Tibial nerve (tissue), 4 donors: Measurements from ENCODE around the gene RHOBTB3. TPM values are rescaled to one million over a fixed set of nuclear protein-coding genes. Genes with fewer than 3 reads are reported as not detected.
A peak's percentile ranks its signal among the peaks of the same experiment; 100 is the strongest.
"Not testable (repeated sequence)": the region's sequence is repeated elsewhere in the genome, so short reads cannot be mapped to it uniquely, and the experiment has no call there.

Experiments
- DNase-seq, 2 donors: peaks; one replicate each; pipeline ENCODE4 v3.0.0-alpha.2; 2019; ENCODE audit warnings: low spot score in 2 of 2
- H3K27ac ChIP-seq, 4 donors: fragments of 200-600 bp; sonication (generic) in 3 of 4; one replicate each; pipeline ENCODE4 v1.5.1; 2017 to 2019; ENCODE audit warnings: mild to moderate bottlenecking in 1 of 4
- H3K27me3 ChIP-seq, 2 donors: fragments of 200-600 bp; sonication (generic) in 1 of 2; one replicate each; pipeline versions ENCODE4 v1.5.1 to v1.6.0; 2017 to 2019
- H3K36me3 ChIP-seq, 3 donors: fragments of 200-600 bp; sonication (generic); one replicate each; pipeline ENCODE4 v1.5.1; 2018 to 2019
- H3K4me1 ChIP-seq, 4 donors: fragments of 200-600 bp; sonication (generic) in 3 of 4; one replicate each; pipeline ENCODE4 v1.5.1; 2017 to 2019
- H3K4me3 ChIP-seq, 4 donors: fragments of 200-600 bp; sonication (generic) in 3 of 4; one replicate each; pipeline ENCODE4 v1.5.1; 2017 to 2019; ENCODE audit warnings: mild to moderate bottlenecking in 1 of 4, moderate library complexity in 1 of 4
- H3K9me3 ChIP-seq, 4 donors: fragments of 200-600 bp; sonication (generic) in 3 of 4; one replicate each; pipeline ENCODE4 v1.5.1; 2017 to 2019
- EP300 ChIP-seq, 2 donors: sonication (generic); formaldehyde crosslinking; IDR thresholded peaks; one replicate each; pipeline ENCODE4 v1.6.1; 2017; ENCODE audit warnings: antibody characterized with exemption in 2 of 2, mild to moderate bottlenecking in 1 of 2
- POLR2A ChIP-seq, 2 donors: fragments of 450-650 bp; IDR thresholded peaks; one replicate each; pipeline ENCODE4 v1.6.1; 2017; ENCODE audit warnings: antibody characterized with exemption in 2 of 2, mild to moderate bottlenecking in 2 of 2, moderate library complexity in 2 of 2
- WGBS, 2 donors: methylation state at CpG; one replicate each; pipeline ENCODE4 v1.1.5; 2018; 5-methylcytosine and 5-hydroxymethylcytosine counted together
- total RNA-seq, 4 donors: library from RNA; depleted of rRNA; stranded (reverse); fragments of >200 nt; gene quantifications; one replicate each; pipeline ENCODE4 v1.1.0, GENCODE V29; 2016
- TF ChIP-seq, protein P1 (sequence below), 5 experiments: fragments of 200-600 bp in 3 of 5; fragments of 450-650 bp in 2 of 5; sonication (generic) in 3 of 5; IDR thresholded peaks; one replicate each; pipeline ENCODE4 v1.5.1; 2016 to 2019; ENCODE audit warnings: antibody characterized with exemption in 5 of 5, mild to moderate bottlenecking in 3 of 5, moderate library complexity in 2 of 5

The RHOBTB3 gene
- total RNA-seq, 4 donors from 2014 or later, result 130 to 219 (median 195) TPM

DNA sequence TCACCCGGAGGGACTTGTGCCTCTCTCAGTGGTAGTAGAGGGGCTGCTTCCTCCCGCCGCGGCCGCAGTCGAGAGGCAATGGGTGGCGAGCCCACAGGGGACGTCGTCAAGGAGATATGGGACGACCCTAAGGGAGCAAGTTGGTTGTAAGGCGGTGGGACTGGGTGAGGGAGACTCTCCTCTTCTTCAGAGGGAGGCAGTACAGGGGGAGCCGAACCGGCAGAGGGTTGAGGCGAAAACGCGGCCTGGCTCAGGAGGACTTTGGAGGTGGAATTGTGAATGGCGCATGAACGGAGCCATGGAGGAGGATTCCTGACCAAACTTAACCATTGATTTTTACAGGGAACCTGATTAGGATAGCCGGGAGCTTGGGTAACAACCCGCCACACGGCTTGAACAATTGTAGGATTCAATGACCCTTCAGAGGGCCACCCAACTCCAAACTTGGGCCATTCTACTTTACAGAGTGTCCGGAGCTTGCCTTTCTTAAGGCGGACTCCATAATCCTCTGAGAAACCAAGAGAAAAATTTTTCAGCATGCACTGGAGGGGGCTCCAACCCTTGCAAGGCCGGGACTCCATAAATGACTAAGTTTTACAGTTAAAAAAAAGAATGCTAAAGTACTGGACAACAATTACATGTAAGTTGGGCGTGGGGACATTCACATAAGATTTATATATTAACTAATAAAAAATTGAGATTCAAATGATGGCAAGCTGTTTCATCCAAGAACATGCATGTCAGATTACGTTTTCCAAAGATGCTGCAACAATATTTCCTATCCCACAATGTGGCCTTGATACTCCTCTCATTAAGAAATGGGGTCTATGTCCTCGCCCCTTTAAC lies 19.4 kb upstream of the RHOBTB3 start:
- DNase-seq, result no peak
- 90 to 92% methylated on average over 27 of the region's 27 CpGs for WGBS, 2 donors
- H3K27me3 ChIP-seq, result no peaks in the 10 kb centered on the region

DNA sequence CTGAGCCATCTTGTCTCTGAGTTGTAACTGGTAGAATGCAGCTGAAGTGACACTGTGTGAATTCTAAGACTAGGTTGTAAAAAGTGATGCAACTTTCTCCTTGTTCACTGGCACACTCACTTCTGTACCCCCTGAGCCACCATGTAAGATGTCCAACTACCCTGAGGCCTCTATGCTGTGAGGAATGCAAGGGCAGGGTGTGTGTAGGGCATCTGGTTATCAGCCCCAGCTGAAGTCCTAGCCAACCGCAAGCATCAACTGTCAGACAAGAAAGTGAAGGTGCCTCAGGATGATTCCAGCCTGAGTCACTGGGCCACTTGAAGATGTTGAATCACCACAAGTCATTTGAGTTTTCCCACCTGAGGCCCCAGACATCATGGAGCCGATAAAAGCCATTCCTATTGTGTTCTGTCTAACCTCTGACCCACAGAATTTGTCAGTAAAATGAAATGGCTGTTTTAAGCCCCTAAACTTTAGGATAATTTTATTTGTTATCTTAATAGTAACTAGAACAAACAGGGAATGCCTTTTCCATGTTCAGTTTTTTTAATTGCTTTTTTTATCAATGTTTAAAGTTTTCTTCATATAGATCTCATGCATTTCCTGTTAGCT lies 18.7 kb upstream of the RHOBTB3 start:
- Histone ChIP-seq H3K36me3 (no peaks in the 10 kb centered on the region), H3K9me3 (no peaks in the 10 kb centered on the region), H3K4me1 (peaks cover 0 to 8% (median 0%) of the 10 kb centered on the region in 4 donors), H3K27me3 (no peaks in the 10 kb centered on the region), H3K27ac (no peak overlapping the region), H3K4me3 (no peak overlapping the region)
- WGBS, 2 donors, result 79 to 86% methylated on average over 2 of the region's 2 CpGs
- no peak for DNase-seq
- TF ChIP-seq EP300 (IDR thresholded peaks at IDR 0.05) (no peak), POLR2A (IDR thresholded peaks at IDR 0.05) (no peak)
- TF ChIP-seq, protein P1, sequence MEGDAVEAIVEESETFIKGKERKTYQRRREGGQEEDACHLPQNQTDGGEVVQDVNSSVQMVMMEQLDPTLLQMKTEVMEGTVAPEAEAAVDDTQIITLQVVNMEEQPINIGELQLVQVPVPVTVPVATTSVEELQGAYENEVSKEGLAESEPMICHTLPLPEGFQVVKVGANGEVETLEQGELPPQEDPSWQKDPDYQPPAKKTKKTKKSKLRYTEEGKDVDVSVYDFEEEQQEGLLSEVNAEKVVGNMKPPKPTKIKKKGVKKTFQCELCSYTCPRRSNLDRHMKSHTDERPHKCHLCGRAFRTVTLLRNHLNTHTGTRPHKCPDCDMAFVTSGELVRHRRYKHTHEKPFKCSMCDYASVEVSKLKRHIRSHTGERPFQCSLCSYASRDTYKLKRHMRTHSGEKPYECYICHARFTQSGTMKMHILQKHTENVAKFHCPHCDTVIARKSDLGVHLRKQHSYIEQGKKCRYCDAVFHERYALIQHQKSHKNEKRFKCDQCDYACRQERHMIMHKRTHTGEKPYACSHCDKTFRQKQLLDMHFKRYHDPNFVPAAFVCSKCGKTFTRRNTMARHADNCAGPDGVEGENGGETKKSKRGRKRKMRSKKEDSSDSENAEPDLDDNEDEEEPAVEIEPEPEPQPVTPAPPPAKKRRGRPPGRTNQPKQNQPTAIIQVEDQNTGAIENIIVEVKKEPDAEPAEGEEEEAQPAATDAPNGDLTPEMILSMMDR (IDR thresholded peaks at IDR 0.05), result no peak

More for the DNA sequence above, 19.4 kb upstream of the RHOBTB3 start:
- Histone ChIP-seq H3K4me1 (peaks cover 0 to 8% (median 0%) of the 10 kb centered on the region in 4 donors), H3K27ac (no peak overlapping the region), H3K4me3 (no peak overlapping the region), H3K9me3 (no peaks in the 10 kb centered on the region), H3K36me3 (no peaks in the 10 kb centered on the region)
- TF ChIP-seq, protein P1 (IDR thresholded peaks at IDR 0.05), result no peak
- no peak for TF ChIP-seq POLR2A (IDR thresholded peaks at IDR 0.05)
- TF ChIP-seq EP300 (IDR thresholded peaks at IDR 0.05), result no peak

DNA sequence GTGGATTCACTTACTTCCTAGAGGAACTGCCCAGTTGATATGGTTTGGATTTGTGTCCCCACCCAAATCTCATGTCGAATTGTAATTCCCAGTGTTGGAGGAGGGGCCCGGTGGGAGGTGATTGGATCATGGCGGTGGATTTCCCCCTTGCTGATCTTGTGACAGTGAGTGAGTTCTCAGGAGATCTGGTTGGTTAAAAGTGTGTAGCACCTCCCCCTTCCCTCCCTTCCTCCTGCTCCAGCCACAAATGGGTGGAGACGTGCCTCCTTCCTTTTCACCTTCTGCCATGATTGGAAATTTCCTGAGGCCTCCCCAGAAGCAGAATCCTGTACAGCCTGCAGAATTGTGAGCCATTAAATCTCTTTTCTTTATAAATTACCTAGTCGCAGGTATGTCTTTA lies 17.9 kb upstream of the RHOBTB3 start:
- H3K9me3 ChIP-seq, DNase-seq, H3K4me3 ChIP-seq, H3K27me3 ChIP-seq, H3K36me3 ChIP-seq, H3K27ac ChIP-seq, H3K4me1 ChIP-seq: not testable (repeated sequence)
- WGBS, 2 donors, result 88 to 94% methylated on average over 5 of the region's 5 CpGs

- Histone ChIP-seq H3K36me3 (no peaks in the 10 kb centered on the region), H3K9me3 (no peaks in the 10 kb centered on the region), H3K4me3 (no peak overlapping the region), H3K4me1 (peaks cover 0 to 8% (median 0%) of the 10 kb centered on the region in 4 donors), H3K27ac (no peak overlapping the region), H3K27me3 (no peaks in the 10 kb centered on the region)
- 90 to 94% methylated on average over 4 of the region's 4 CpGs for WGBS, 2 donors
- peak in 1 of 2 donors; percentile 25 for TF ChIP-seq EP300 (IDR thresholded peaks at IDR 0.05)
- no peak for TF ChIP-seq POLR2A (IDR thresholded peaks at IDR 0.05)
- DNase-seq, result no peak
Observed at GRCh38 chr5:95713960-95714710, 17.0 kb upstream of the RHOBTB3 start.

GRCh38 chr5:95715799-95716461 lies 15.2 kb upstream of the RHOBTB3 start:
- no peak for DNase-seq
- Histone ChIP-seq H3K4me1 (peaks cover 0 to 16% (median 9%) of the 10 kb centered on the region in 4 donors), H3K27ac (no peak overlapping the region), H3K9me3 (no peaks in the 10 kb centered on the region), H3K27me3 (no peaks in the 10 kb centered on the region), H3K36me3 (no peaks in the 10 kb centered on the region), H3K4me3 (no peak overlapping the region)
- WGBS, 2 donors, result 82 to 88% methylated on average over 5 of the region's 5 CpGs
- TF ChIP-seq POLR2A (IDR thresholded peaks at IDR 0.05), result no peak
- TF ChIP-seq EP300 (IDR thresholded peaks at IDR 0.05), result no peak
- TF ChIP-seq, protein P1 (IDR thresholded peaks at IDR 0.05), result no peak
